LoVo (cell line): ENCODE measurements around the gene ATP12A.
"Not testable (repeated sequence)": the region's sequence is repeated elsewhere in the genome, so short reads cannot be mapped to it uniquely, and the experiment has no call there.

Experiments
- DNase-seq: peaks from one replicate; pipeline ENCODE4 v3.0.0-alpha.2; 2016; ENCODE audit warnings: low spot score

Gene ATP12A

DNA sequence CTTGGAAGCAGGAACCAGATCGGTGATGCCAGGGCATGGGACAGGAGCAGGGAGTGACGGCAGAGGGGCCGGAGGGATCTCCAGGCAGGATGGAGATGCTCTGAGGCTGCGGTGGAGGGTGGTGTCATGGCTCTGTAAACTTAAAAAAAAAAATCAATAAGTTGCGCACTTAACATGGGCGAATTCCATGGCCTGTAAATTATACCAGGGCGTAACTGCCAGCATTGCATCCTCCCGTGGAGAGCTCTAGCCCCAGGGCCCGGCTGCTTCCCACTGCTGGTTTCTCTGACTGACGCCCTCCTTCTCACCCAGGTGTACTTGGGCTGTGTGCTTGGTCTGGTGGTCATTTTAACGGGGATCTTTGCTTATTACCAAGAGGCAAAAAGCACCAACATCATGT is 8.7 kb downstream of the ATP12A start:
- DNase-seq: no peak

DNA sequence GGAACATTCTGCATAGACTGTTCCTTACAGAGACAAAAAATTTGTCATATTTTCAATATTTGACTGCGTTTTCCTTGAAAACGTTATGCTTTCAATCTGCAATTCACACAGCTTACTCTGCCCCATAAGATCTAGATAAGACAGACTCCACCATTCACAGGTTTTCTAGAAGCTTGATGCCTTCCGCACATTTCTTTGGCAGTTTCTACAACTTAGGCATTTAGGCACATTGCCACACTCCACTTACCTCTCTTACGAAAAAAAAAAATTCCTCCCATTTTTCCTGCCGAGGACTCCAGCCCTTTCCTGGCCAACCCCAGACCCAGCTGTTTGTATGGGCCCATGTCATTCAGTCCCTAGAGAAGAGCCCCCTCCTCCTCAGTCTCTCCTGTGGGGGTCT is 11.2 kb downstream of the ATP12A start:
- DNase-seq: no peak

DNA sequence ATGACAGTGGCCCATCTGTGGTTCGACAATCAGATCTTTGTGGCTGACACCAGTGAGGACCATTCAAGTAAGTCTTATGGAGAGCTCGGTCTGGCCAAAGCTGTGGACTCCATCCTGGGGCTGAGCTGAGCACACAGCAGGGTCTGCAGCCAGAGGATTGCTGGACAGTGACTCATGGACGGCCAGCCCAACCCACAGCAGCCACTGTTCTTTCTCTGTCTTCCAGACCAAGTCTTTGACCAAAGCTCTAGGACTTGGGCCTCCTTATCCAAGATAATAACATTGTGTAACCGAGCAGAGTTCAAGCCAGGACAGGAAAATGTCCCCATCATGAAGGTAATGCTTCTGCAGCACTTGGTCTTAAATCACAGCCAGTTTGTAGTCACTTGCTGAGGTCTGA is 12.4 kb downstream of the ATP12A start:
- no peak for DNase-seq

GRCh38 chr13:24693862-24694471 is 13.8 kb downstream of the ATP12A start:
- peak; percentile 58 for DNase-seq

DNA sequence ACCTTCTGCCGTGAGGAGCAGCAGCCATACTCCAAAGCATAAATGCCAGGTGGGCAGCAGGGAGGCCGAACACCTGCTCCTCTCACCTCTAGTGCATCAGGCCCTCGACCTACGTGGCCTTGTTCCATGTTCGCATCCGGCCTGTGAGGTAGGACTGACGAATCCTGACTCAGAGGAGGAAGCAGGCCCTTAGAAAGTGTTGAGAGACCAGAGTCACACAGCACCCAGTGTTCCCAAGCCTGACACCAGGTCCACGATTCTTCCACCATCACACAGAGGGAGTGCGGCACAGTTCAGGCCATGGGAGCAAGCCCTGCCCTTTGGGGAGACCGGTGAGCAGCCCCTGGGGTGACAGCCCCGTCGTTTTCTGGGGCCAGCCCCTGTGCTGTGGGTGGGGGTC is 14.7 kb downstream of the ATP12A start:
- no peak for DNase-seq

DNA sequence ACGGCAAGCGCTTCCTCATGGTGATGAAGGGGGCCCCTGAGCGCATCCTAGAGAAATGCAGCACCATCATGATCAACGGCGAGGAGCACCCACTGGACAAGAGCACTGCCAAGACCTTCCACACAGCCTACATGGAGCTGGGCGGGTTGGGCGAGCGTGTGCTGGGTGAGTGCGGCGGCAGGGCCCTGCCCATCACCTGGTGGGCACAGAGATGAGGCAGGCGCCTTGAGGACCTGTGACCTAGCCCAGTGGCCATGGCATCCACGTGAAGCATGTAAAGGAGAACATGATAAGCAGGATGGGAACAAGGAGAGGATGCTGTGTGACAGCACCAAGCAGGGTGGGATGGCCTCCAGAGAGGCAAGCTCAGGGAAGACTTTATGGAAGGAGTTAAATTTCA is 18.5 kb downstream of the ATP12A start:
- DNase-seq: no peak

- DNase-seq: no peak
Measured at GRCh38 chr13:24699541-24699940, 19.3 kb downstream of the ATP12A start.

DNA sequence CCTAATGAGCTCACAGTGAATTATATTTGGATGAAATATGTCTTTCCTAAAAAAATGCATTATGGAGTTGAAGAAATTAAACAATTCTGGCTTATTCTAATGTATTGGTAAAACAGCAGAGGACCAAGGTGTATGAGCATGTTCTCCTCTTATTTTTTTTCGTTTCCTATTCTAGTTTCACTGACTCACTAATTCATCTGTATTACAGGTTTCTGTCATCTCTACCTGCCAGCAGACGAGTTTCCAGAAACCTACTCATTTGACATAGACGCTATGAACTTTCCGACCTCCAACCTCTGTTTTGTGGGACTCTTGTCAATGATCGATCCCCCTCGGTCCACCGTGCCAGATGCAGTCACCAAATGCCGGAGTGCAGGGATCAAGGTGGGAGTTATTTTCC is 20.3 kb downstream of the ATP12A start:
- DNase-seq: no peak

DNA sequence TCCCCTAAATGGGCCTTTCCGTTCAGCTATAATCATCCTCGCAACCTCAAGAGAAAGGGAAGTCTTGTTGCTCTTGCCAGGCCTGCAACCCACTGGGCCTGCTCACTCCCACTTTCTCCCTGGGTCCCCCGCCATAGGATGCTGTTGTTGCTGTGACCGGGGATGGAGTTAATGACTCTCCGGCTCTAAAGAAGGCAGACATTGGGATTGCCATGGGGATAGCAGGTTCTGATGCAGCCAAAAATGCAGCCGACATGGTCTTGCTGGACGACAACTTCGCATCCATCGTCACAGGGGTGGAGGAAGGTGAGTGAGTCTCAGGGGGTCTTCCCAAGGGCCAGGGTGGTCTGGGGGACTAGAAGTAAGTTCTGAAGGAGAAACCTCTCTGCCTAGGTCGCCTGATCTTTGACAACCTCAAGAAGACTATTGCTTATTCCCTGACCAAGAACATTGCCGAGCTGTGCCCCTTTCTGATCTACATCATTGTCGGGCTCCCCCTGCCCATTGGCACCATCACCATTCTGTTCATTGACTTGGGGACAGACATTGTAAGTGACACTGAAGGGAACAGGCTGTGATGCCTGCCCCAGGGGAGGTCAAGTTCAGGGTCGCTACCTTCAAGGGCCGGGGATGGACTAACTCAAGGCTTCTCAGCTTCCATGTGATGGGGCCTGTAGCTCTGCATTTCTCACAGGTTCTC is 26.8 kb downstream of the ATP12A start:
- DNase-seq: no peak

DNA sequence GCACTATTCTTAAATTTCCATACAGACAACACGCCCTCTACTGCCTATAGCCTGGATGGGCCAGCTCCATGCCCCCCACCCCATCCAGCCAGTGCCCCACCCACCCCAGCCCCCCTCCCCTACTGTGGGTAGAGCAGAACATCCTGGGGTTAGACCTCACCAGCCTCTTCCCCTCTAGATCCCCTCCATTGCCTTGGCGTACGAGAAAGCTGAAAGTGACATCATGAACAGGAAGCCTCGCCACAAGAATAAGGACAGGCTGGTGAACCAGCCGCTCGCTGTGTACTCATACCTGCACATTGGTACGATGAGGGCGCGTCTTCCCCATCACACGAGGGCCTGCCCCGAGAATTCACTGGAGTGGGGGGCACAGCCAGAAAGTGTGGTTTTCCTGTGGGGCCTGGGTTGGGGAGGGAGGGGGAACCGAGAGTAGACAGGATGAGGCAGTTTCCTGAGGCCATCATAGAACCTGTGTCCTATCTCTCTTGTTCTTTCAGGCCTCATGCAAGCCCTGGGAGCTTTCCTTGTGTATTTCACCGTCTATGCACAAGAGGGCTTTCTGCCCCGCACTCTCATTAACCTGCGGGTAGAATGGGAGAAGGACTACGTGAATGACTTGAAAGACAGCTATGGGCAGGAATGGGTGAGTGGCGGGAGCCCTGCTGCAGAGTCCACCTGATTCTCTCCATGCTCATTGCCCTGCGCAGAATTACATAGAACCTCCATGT is 29.1 kb downstream of the ATP12A start:
- no peak for DNase-seq

- DNase-seq: no peak
Measured at GRCh38 chr13:24713022-24713421, 32.8 kb downstream of the ATP12A start.

GRCh38 chr13:24716011-24716410 is 35.8 kb downstream of the ATP12A start:
- no peak for DNase-seq

- no peak for DNase-seq
Measured at GRCh38 chr13:24716446-24716845, 36.2 kb downstream of the ATP12A start.

DNA sequence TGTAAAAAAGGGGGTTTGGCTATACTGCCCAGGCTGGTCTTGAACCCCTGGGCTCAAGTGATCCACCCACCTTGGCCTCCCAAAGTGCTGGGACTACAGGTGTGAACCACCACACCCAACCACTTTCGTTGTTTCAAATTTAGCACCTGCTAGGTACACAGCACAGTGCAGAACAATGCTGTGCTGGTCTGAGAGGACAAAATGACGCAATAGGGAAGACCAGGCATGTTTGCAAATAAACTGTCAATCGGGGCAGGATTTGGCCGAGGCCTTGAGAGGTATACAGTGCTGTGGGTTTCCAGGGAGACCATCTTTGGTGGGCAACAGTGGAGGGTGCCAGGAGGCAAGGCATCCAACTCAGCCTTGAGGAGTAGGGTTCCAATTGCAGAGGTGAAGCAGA is 37.0 kb downstream of the ATP12A start:
- DNase-seq: no peak

DNA sequence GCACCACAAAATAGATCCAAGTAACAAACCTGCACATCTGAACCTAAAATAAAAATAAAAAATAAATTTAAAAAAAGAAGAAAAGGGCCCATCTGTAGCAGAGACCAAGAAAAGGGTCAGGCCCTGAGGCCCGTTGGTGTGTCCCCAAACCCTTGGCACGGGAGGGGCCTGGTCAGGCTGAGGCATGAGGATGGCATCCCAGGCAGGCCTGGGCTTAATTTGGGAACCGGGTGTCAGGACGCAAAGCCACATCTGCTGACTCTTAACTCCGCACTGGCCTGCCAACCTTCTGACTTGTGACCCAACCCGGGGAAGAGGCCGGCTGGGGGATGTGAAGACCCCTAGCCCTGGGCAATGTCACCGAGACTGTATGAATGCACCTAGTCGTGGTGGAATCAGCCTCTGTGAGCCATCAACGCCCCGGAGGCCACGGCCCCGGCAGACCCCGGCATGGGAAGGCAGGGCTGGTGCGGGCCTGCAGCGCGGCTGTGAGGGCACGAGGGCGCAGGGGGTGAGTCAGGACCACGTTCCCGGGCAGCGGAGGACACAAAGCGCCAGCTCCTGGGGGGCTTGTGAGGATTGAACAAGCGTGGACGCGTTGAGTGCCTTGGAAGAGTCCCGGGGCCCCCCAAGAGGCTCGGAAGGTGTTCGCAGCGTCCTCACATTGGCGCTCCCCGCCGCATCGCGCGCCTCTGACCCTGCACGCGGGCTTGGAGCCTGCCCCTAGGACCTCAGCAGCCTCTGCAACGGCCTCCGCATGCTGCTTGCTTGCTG is 38.2 kb downstream of the ATP12A start:
- no peak for DNase-seq

GRCh38 chr13:24719139-24719538 is 38.9 kb downstream of the ATP12A start:
- DNase-seq: no peak

DNA sequence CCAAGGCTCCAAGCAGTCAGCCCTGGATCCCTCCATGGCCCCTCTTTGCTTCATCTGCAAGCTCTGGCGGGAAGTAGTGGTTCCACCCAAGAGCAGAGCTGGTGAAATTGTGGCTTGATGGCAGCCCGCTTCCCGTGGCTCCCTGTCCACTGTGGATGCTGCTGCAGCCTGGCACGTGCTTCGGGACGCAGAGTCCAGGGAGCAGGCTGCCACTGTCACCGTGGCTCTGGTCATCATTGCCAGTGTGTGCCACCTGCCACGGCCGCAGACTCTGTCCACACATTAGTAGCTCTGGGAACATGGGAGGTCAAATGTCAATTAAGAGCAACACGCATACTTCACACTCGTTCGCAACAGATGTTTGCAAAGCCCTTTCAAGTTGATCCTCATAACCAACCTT is 43.0 kb downstream of the ATP12A start:
- no peak for DNase-seq

- DNase-seq: no peak
Measured at GRCh38 chr13:24724714-24725113, 44.5 kb downstream of the ATP12A start.

DNA sequence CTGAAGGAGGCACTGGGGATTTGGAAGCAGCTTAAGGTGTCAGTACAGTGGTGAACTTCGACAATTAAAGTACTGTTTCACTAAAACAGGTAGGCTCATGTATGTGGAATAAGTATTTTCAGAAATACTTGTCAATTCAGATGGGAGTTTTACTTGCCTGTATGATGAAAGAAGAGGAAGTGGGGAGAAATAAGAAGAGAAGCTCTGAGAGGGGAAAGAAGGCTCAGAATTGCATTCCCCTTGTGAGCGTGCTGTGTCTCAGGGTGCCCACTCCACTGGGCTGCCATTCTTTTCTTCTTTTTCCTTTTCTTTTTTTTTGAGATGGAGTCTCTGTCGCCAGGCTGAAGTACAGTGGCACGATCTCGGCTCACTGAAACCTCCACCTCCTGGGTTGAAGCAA is 45.2 kb downstream of the ATP12A start:
- no peak for DNase-seq

- peak; percentile 77 for DNase-seq
Measured at GRCh38 chr13:24727731-24728601, 47.8 kb downstream of the ATP12A start.

DNA sequence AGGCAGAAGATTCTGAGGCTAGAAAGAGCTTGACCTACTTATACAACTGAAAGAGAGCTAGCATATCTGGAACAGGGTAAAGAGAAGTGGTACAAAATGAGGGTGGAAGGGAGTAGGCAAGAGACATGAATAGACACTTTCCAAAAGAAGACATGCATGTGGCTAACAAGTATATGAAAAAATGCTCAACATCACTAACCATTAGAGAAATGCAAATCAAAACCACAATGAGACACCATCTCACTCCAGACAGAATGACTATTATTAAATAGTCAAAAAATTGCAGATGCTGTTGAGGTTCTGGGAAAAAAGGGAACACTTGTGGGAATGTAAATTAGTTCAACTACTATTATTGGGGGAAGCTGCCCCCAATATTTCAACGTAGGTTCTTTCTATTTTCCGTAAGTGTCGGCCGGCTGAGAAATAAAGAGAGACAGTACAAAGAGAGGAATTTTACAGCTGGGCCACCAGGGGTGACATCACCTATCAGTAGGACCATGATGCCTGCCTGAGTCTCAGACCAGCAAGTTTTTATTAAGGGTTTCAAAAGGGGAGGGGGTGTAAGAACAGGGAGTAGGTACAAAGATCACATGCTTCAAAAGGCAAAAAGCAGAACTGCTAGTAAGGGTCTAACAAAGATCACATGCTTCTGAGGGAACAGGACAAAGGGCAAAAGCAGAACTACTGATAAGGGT is 50.8 kb downstream of the ATP12A start:
- DNase-seq: not testable (repeated sequence)
